Dendritic cell treated with granulocyte-macrophage colony-stimulating factor and Interleukin-4, amounts not matched to agents 40 ng/mL and 50 ng/mL, for 4 days (primary cell): ENCODE results near the gene ASTN2.

Experiments
- H3K27ac Mint-ChIP-seq: one replicate; pipeline ENCODE4 v1.8.0; 2022; ENCODE audit warnings: mild to moderate bottlenecking, mixed read lengths
- H3K27me3 Mint-ChIP-seq: one replicate; pipeline ENCODE4 v1.8.0; 2022; ENCODE audit warnings: mild to moderate bottlenecking, mixed read lengths
- H3K36me3 Mint-ChIP-seq: one replicate; pipeline ENCODE4 v1.8.0; 2022; ENCODE audit warnings: low read depth, mixed read lengths
- H3K4me1 Mint-ChIP-seq: one replicate; pipeline ENCODE4 v1.8.0; 2022; ENCODE audit warnings: low read depth, mixed read lengths
- H3K4me3 Mint-ChIP-seq: one replicate; pipeline ENCODE4 v1.8.0; 2022; ENCODE audit warnings: mild to moderate bottlenecking, moderate library complexity, mixed read lengths
- H3K9me3 Mint-ChIP-seq: one replicate; pipeline ENCODE4 v1.8.0; 2022; ENCODE audit warnings: mixed read lengths
- intact Hi-C: fragments of 100-400 bp; cut with micrococcal nuclease; formaldehyde crosslinking; loops from one replicate; pipeline ENCODE4 v1.15.0; 2022

The ASTN2 gene

DNA sequence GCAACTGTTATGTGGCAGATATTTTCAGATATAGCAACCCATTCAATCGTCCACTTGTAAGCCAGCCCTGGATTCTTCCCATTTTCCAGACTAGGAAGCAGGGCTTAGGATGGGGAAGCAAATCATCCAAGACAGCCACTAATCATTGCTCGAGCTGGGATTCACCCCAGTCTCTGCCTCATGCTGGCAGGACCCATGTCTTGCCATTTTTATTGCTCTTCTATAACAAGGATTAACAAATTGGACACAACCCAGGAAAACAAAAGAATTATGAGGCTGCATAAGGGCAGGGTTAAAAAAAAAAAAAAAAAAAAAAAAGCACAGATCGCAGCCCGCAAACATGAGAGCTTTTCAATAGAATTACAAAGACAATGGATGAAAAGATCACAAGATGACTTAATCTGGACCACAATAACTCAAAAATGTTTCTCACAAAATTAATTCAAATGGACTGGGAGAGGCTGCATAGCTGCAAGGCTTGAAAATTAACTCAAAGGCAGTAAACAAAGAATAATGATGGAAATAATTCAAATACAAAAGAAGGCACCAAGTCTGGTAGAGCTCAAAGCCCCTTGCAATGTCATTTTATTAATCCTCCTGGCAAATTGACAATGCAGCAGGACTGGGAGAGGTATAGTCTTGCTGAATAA lies 40.7 kb downstream of the ASTN2 start:
- Mint-ChIP-seq H3K4me1 (no peaks in the 10 kb centered on the region), H3K36me3 (no peaks in the 10 kb centered on the region), H3K27me3 (no peaks in the 10 kb centered on the region), H3K4me3 (no peak overlapping the region), H3K27ac (no peak overlapping the region), H3K9me3 (no peaks in the 10 kb centered on the region)
- intact Hi-C loops, result no loop called here

DNA sequence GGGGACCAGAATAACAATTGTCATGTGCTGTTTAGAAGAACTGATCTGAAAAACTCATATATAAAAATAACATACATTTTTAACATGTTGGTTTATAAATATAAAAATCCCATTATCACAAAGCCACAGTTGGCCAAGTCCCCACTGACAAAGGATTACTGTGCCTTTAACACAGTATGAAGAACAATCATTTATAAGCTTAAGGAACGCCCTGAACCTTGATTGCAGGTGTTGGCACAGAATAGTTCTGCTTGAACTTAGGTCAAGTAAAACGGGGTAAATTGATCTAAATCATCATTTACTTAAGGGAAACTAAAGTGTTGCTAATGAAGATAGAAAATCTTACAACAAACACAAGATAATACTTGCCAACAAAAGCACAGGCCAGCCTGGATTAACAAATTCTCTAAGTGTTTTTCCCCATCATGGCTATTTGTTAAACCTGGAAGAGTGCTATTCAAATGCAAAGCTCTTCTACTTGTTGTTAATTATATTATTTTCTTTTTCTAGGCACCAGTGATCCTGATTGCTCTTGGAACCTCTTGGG lies 46.1 kb downstream of the ASTN2 start:
- Mint-ChIP-seq H3K4me1 (no peaks in the 10 kb centered on the region), H3K9me3 (peaks cover under 1% of the 10 kb centered on the region), H3K27ac (no peak overlapping the region), H3K27me3 (no peaks in the 10 kb centered on the region), H3K4me3 (no peak overlapping the region), H3K36me3 (no peaks in the 10 kb centered on the region)
- intact Hi-C loops, result no loop called here

GRCh38 chr9:117365438-117365837 lies 49.4 kb downstream of the ASTN2 start:
- H3K27me3 Mint-ChIP-seq, result no peaks in the 10 kb centered on the region
- no peaks in the 10 kb centered on the region for H3K36me3 Mint-ChIP-seq
- H3K9me3 Mint-ChIP-seq, result peaks cover 8% of the 10 kb centered on the region
- H3K4me1 Mint-ChIP-seq, result no peaks in the 10 kb centered on the region
- H3K27ac Mint-ChIP-seq, result no peak overlapping the region
- H3K4me3 Mint-ChIP-seq, result no peak overlapping the region
- intact Hi-C loops, result no loop called here

GRCh38 chr9:117363006-117363405 lies 51.9 kb downstream of the ASTN2 start:
- no peaks in the 10 kb centered on the region for H3K4me1 Mint-ChIP-seq
- no peaks in the 10 kb centered on the region for H3K27me3 Mint-ChIP-seq
- H3K27ac Mint-ChIP-seq, result no peak overlapping the region
- peaks cover 8% of the 10 kb centered on the region for H3K9me3 Mint-ChIP-seq
- no peaks in the 10 kb centered on the region for H3K36me3 Mint-ChIP-seq
- intact Hi-C loops, result no loop called here
- H3K4me3 Mint-ChIP-seq, result no peak overlapping the region

- H3K4me3 Mint-ChIP-seq, result no peak overlapping the region
- no peak overlapping the region for H3K27ac Mint-ChIP-seq
- peaks cover 8% of the 10 kb centered on the region for H3K9me3 Mint-ChIP-seq
- no peaks in the 10 kb centered on the region for H3K36me3 Mint-ChIP-seq
- intact Hi-C loops, result no loop called here
- no peaks in the 10 kb centered on the region for H3K4me1 Mint-ChIP-seq
- no peaks in the 10 kb centered on the region for H3K27me3 Mint-ChIP-seq
These were observed 54.9 kb downstream of the ASTN2 start for GRCh38 chr9:117359910-117360309.

DNA sequence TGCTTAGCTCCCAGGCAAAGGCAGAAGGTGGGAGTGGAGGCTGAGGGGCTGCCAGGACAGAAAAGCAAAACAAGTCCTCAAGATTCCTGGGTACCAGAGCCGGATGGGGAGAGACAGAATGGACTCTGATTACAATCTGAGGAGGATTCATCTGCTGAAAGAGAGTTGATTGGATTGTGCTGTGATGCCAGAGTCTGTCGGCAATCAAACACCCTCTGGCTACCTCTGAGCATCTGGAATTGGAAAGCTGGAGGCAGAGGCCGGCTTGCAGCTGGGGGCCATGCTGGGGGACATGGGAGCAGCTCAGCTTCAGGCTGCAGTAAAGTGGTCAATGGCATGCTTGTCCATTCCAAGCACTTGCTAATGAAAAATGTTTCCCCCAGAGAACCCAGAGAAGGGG lies 59.3 kb downstream of the ASTN2 start:
- intact Hi-C loops, result no loop called here
- Mint-ChIP-seq H3K9me3 (no peaks in the 10 kb centered on the region), H3K4me1 (no peaks in the 10 kb centered on the region), H3K4me3 (no peak overlapping the region), H3K36me3 (no peaks in the 10 kb centered on the region), H3K27me3 (no peaks in the 10 kb centered on the region), H3K27ac (no peak overlapping the region)

DNA sequence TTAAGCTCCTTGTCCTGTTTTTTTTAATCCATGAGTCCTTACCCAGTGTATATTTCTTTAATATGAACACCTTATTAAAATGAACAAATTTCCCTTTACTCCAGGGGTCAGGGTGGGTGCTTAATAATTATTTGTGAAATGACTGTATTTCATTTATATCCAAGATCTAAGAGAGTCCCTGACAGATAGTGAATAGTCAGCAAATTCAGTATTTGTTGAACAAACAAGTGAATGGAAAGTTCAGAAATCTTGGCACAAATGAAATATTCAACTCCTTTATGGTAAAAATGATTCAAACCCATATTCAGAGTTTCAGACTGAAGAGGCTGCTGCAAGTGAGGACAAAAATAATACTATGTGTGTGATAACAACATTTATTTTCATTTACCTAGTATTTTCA lies 59.9 kb downstream of the ASTN2 start:
- intact Hi-C loops, result no loop called here
- H3K36me3 Mint-ChIP-seq, result no peaks in the 10 kb centered on the region

GRCh38 chr9:117354244-117354847 lies 60.5 kb downstream of the ASTN2 start:
- Mint-ChIP-seq H3K27ac (no peak overlapping the region), H3K27me3 (no peaks in the 10 kb centered on the region)
- intact Hi-C loops, result no loop called here

More for the DNA sequence above, 59.9 kb downstream of the ASTN2 start:
- no peaks in the 10 kb centered on the region for H3K9me3 Mint-ChIP-seq
- H3K27me3 Mint-ChIP-seq, result no peaks in the 10 kb centered on the region
- H3K4me1 Mint-ChIP-seq, result no peaks in the 10 kb centered on the region
- no peak overlapping the region for H3K27ac Mint-ChIP-seq
- no peak overlapping the region for H3K4me3 Mint-ChIP-seq

DNA sequence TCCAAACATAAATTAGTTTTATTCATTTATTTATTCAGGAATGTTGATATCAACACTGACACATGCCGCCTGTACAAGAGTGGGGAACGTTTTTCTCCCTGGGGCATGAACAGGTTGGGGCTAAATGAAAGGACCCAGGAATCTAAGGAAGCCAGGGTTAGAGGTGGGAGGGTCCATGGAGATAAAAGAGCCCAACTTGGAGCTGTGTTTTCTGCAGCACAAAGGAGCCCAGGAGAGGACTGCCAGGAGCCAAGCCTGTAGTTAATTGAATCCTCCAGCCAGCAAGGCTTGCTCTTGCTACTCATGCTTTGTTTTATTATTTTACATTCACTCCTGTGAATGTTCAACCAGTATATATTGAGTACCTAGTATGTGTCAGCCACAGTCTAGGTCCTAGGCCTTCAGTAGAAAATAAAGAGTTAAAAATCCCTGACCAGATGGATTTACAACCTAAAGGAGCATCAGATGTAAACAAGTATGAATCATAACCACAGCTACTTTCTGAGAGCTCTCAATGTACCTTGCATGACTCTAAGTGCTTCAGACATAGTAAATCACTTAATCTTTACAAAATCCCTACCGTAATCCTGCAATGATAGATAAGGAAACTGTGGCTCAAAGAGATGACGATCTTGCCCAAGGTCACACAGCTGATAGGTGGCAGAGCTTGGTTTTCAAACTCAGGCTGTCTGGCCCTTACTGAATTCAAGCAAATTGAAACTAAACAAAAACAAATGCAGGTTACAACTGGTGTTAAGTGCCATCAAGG lies 69.8 kb downstream of the ASTN2 start:
- Mint-ChIP-seq H3K9me3 (no peaks in the 10 kb centered on the region), H3K27ac (no peak overlapping the region), H3K4me1 (no peaks in the 10 kb centered on the region), H3K36me3 (no peaks in the 10 kb centered on the region), H3K4me3 (no peak overlapping the region), H3K27me3 (no peaks in the 10 kb centered on the region)
- intact Hi-C loops, result no loop called here

More at GRCh38 chr9:117354244-117354847, 60.5 kb downstream of the ASTN2 start:
- Mint-ChIP-seq H3K9me3 (no peaks in the 10 kb centered on the region), H3K36me3 (no peaks in the 10 kb centered on the region), H3K4me3 (no peak overlapping the region), H3K4me1 (no peaks in the 10 kb centered on the region)

GRCh38 chr9:117343427-117343826 lies 71.4 kb downstream of the ASTN2 start:
- Mint-ChIP-seq H3K27me3 (no peaks in the 10 kb centered on the region), H3K36me3 (no peaks in the 10 kb centered on the region), H3K27ac (no peak overlapping the region), H3K4me1 (no peaks in the 10 kb centered on the region), H3K9me3 (no peaks in the 10 kb centered on the region), H3K4me3 (no peak overlapping the region)
- intact Hi-C loops, result no loop called here

DNA sequence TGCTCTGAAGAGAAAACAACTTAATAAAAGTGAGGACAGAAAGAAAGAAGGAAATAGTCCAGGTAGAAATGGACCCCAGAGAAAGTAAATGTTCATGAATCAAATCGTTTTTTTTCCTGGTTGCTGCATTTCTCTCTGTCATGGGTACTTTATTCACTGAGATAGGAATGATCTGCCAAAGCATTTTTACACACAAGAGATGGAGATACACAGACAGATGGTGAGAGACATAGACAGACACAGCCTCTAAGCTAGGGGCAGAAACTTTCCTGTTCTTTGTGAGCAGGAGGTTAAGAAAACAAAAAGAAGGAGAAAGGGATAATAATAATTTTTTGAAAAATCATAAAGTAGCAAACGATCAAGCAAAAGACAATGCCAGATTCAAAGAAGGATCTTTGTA lies 73.7 kb downstream of the ASTN2 start:
- Mint-ChIP-seq H3K9me3 (no peaks in the 10 kb centered on the region), H3K27me3 (no peaks in the 10 kb centered on the region), H3K27ac (no peak overlapping the region), H3K4me1 (no peaks in the 10 kb centered on the region), H3K36me3 (no peaks in the 10 kb centered on the region), H3K4me3 (no peak overlapping the region)
- intact Hi-C loops, result no loop called here

- H3K9me3 Mint-ChIP-seq, result no peaks in the 10 kb centered on the region
- H3K27ac Mint-ChIP-seq, result no peak overlapping the region
- intact Hi-C loops, result no loop called here
- no peak overlapping the region for H3K4me3 Mint-ChIP-seq
- no peaks in the 10 kb centered on the region for H3K4me1 Mint-ChIP-seq
- H3K36me3 Mint-ChIP-seq, result no peaks in the 10 kb centered on the region
- no peaks in the 10 kb centered on the region for H3K27me3 Mint-ChIP-seq
These were observed 74.4 kb downstream of the ASTN2 start for GRCh38 chr9:117340422-117340821.

- H3K4me1 Mint-ChIP-seq, result no peaks in the 10 kb centered on the region
- no peak overlapping the region for H3K27ac Mint-ChIP-seq
- H3K36me3 Mint-ChIP-seq, result no peaks in the 10 kb centered on the region
- H3K4me3 Mint-ChIP-seq, result no peak overlapping the region
- H3K27me3 Mint-ChIP-seq, result no peaks in the 10 kb centered on the region
- intact Hi-C loops, result no loop called here
- H3K9me3 Mint-ChIP-seq, result no peaks in the 10 kb centered on the region
These were observed 78.9 kb downstream of the ASTN2 start for GRCh38 chr9:117335837-117336433.

GRCh38 chr9:117334101-117334500 lies 80.8 kb downstream of the ASTN2 start:
- no peaks in the 10 kb centered on the region for H3K27me3 Mint-ChIP-seq
- H3K9me3 Mint-ChIP-seq, result no peaks in the 10 kb centered on the region
- H3K27ac Mint-ChIP-seq, result no peak overlapping the region
- intact Hi-C loops, result no loop called here
- no peaks in the 10 kb centered on the region for H3K4me1 Mint-ChIP-seq
- H3K4me3 Mint-ChIP-seq, result no peak overlapping the region
- H3K36me3 Mint-ChIP-seq, result no peaks in the 10 kb centered on the region
